Endothelial cell (in vitro differentiated cells): ENCODE results near the gene TPD52L1. TPM values are rescaled to one million over a fixed set of nuclear protein-coding genes. Genes with fewer than 3 reads are reported as not detected.

ENCODE experiments used
- DNase-seq: peaks from one replicate; pipeline ENCODE4 v3.0.0; 2021; ENCODE audit warnings: low spot score
- H3K27ac Mint-ChIP-seq: one replicate; pipeline ENCODE4 v1.8.0; 2021; ENCODE audit warnings: mixed read lengths, inconsistent platforms; ENCODE audit not compliant: unreplicated experiment
- H3K27me3 Mint-ChIP-seq: one replicate; pipeline ENCODE4 v1.8.0; 2021; ENCODE audit warnings: mild to moderate bottlenecking, moderate library complexity, mixed read lengths, inconsistent platforms; ENCODE audit not compliant: unreplicated experiment
- H3K36me3 Mint-ChIP-seq: one replicate; pipeline ENCODE4 v1.8.0; 2021; ENCODE audit warnings: mild to moderate bottlenecking, low read depth, mixed read lengths, inconsistent platforms; ENCODE audit not compliant: unreplicated experiment
- H3K4me1 Mint-ChIP-seq: one replicate; pipeline ENCODE4 v1.8.0; 2021; ENCODE audit warnings: mild to moderate bottlenecking, mixed read lengths, inconsistent platforms; ENCODE audit not compliant: unreplicated experiment
- H3K4me3 Mint-ChIP-seq: one replicate; pipeline ENCODE4 v1.8.0; 2021; ENCODE audit warnings: mild to moderate bottlenecking, mixed read lengths, inconsistent platforms; ENCODE audit not compliant: unreplicated experiment
- H3K9me3 Mint-ChIP-seq: one replicate; pipeline ENCODE4 v1.8.0; 2021; ENCODE audit warnings: mixed read lengths, inconsistent platforms; ENCODE audit not compliant: unreplicated experiment
- CTCF ChIP-seq: fragments of 200-600 bp; sonication (generic); IDR thresholded peaks from one replicate; pipeline ENCODE4 v1.5.0; 2021; ENCODE audit warnings: antibody characterized with exemption; ENCODE audit not compliant: unreplicated experiment
- total RNA-seq: library from RNA; stranded (reverse); fragmentation: NEBNext Ultra II Directional; extraction: Animal tissue kit (Norgen Biotek cat#: 25700); gene quantifications from one replicate; pipeline ENCODE4 v1.2.1, GENCODE V29; 2021; ENCODE audit not compliant: unreplicated experiment

TPD52L1 gene
- total RNA-seq, 1 donor from 2014 or later = 118 TPM

- H3K9me3 Mint-ChIP-seq = no peaks in the 10 kb centered on the region
- peaks cover 21% of the 10 kb centered on the region for H3K4me1 Mint-ChIP-seq
- no peak for DNase-seq
- H3K36me3 Mint-ChIP-seq = peaks cover 20% of the 10 kb centered on the region
- no peaks in the 10 kb centered on the region for H3K27me3 Mint-ChIP-seq
- TF ChIP-seq CTCF = no peak
- H3K4me3 Mint-ChIP-seq = no peak overlapping the region
- H3K27ac Mint-ChIP-seq = no peak overlapping the region
Observed at GRCh38 chr6:125258651-125259353, 105.2 kb downstream of the TPD52L1 start.

- no peak for TF ChIP-seq CTCF
- Mint-ChIP-seq H3K27me3 (no peaks in the 10 kb centered on the region), H3K27ac (peak overlapping the region; percentile 10), H3K4me1 (peaks cover 17% of the 10 kb centered on the region), H3K36me3 (peaks cover 20% of the 10 kb centered on the region), H3K9me3 (no peaks in the 10 kb centered on the region), H3K4me3 (no peak overlapping the region)
- no peak for DNase-seq
Observed at GRCh38 chr6:125259354-125259736, 105.8 kb downstream of the TPD52L1 start.

GRCh38 chr6:125262016-125263013 is 108.7 kb downstream of the TPD52L1 start:
- no peak for DNase-seq

GRCh38 chr6:125264476-125264875 is 110.9 kb downstream of the TPD52L1 start:
- Mint-ChIP-seq H3K4me3 (no peak overlapping the region), H3K27me3 (peaks cover 2% of the 10 kb centered on the region), H3K36me3 (peaks cover 20% of the 10 kb centered on the region), H3K27ac (no peak overlapping the region), H3K9me3 (no peaks in the 10 kb centered on the region), H3K4me1 (peaks cover 15% of the 10 kb centered on the region)
- no peak for DNase-seq
- TF ChIP-seq CTCF = no peak

More at GRCh38 chr6:125262016-125263013, 108.7 kb downstream of the TPD52L1 start:
- Mint-ChIP-seq H3K36me3 (peaks cover 20% of the 10 kb centered on the region), H3K4me1 (peaks cover 17% of the 10 kb centered on the region), H3K27ac (peak overlapping the region; percentile 78), H3K27me3 (no peaks in the 10 kb centered on the region), H3K9me3 (no peaks in the 10 kb centered on the region), H3K4me3 (no peak overlapping the region)
- TF ChIP-seq CTCF = no peak
